Measurements from ENCODE around the gene SMARCC1.

DNA sequence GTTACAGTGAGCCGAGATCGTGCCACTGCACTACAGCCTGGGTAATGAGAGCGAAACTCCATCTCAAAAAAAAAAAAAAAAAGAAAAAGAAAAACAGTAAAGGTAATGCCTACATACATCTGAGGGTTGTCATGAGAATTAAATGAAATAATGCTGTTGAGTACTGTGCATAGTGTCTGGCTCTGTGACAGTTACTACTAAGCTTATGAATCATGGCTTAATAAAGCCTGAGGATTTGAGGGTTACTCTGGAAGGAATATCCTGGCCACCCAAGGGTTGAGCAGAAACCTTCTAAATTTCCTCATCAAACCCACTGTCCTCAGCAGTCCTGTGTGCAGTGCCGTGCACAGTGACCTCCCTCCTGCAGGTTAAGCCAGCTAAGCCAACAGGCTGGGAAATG lies 241.4 kb downstream of the SMARCC1 start:
- TF ChIP-seq, protein P1, sequence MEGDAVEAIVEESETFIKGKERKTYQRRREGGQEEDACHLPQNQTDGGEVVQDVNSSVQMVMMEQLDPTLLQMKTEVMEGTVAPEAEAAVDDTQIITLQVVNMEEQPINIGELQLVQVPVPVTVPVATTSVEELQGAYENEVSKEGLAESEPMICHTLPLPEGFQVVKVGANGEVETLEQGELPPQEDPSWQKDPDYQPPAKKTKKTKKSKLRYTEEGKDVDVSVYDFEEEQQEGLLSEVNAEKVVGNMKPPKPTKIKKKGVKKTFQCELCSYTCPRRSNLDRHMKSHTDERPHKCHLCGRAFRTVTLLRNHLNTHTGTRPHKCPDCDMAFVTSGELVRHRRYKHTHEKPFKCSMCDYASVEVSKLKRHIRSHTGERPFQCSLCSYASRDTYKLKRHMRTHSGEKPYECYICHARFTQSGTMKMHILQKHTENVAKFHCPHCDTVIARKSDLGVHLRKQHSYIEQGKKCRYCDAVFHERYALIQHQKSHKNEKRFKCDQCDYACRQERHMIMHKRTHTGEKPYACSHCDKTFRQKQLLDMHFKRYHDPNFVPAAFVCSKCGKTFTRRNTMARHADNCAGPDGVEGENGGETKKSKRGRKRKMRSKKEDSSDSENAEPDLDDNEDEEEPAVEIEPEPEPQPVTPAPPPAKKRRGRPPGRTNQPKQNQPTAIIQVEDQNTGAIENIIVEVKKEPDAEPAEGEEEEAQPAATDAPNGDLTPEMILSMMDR (IDR thresholded peaks at IDR 0.05): no peak
- no peak for TF ChIP-seq POLR2A (IDR thresholded peaks at IDR 0.05)
